NCI-H2196 (cell line): ENCODE results near the gene ANKS1B.

Experiments used
- DNase-seq: peaks from one replicate; lab custom pipeline; 2025; ENCODE audit not compliant: unreplicated experiment; lab: John Stamatoyannopoulos, UW

ANKS1B gene

GRCh38 chr12:98748463-98748862, 1236.3 kb downstream of the ANKS1B start:
- no peak for DNase-seq

GRCh38 chr12:98745578-98746391, 1239.0 kb downstream of the ANKS1B start:
- DNase-seq: no peak

GRCh38 chr12:98744680-98745079, 1240.1 kb downstream of the ANKS1B start:
- no peak for DNase-seq

GRCh38 chr12:98743362-98743953, 1241.3 kb downstream of the ANKS1B start:
- DNase-seq: no peak

GRCh38 chr12:98741556-98742265, 1243.0 kb downstream of the ANKS1B start:
- DNase-seq: no peak

- no peak for DNase-seq
These were observed 1243.6 kb downstream of the ANKS1B start for GRCh38 chr12:98741196-98741555.

- DNase-seq: no peak
These were observed 1244.0 kb downstream of the ANKS1B start for GRCh38 chr12:98740751-98741150.

GRCh38 chr12:98738539-98738938, 1246.2 kb downstream of the ANKS1B start:
- no peak for DNase-seq

- no peak for DNase-seq
These were observed 1246.7 kb downstream of the ANKS1B start for GRCh38 chr12:98738002-98738401.

- DNase-seq: no peak
These were observed 1247.4 kb downstream of the ANKS1B start for GRCh38 chr12:98737322-98737712.

GRCh38 chr12:98736352-98737321, 1248.1 kb downstream of the ANKS1B start:
- DNase-seq: peak; percentile 39

- DNase-seq: no peak
These were observed 1248.9 kb downstream of the ANKS1B start for GRCh38 chr12:98735821-98736220.

- no peak for DNase-seq
These were observed 1250.9 kb downstream of the ANKS1B start for GRCh38 chr12:98733667-98734350.

GRCh38 chr12:98730412-98730811, 1254.3 kb downstream of the ANKS1B start:
- DNase-seq: no peak

- DNase-seq: no peak
These were observed 1257.5 kb downstream of the ANKS1B start for GRCh38 chr12:98727196-98727595.

GRCh38 chr12:98725476-98726247, 1259.1 kb downstream of the ANKS1B start:
- DNase-seq: peak; percentile 61

GRCh38 chr12:98724384-98725155, 1260.2 kb downstream of the ANKS1B start:
- no peak for DNase-seq

GRCh38 chr12:98721204-98721702, 1263.5 kb downstream of the ANKS1B start:
- DNase-seq: no peak
